Tibial nerve (tissue), 3 donors: ENCODE measurements around the gene GRHPR.

Experiments used
- CTCF ChIP-seq, 5 experiments: fragments of 200-600 bp in 3 of 5; fragments of 450-650 bp in 2 of 5; sonication (generic) in 3 of 5; IDR thresholded peaks; one replicate each; pipeline ENCODE4 v1.5.1; 2016 to 2019; ENCODE audit warnings: antibody characterized with exemption in 5 of 5, mild to moderate bottlenecking in 3 of 5, moderate library complexity in 2 of 5
- POLR2A ChIP-seq, 2 donors: fragments of 450-650 bp; IDR thresholded peaks; one replicate each; pipeline ENCODE4 v1.6.1; 2017; ENCODE audit warnings: antibody characterized with exemption in 2 of 2, mild to moderate bottlenecking in 2 of 2, moderate library complexity in 2 of 2

DNA sequence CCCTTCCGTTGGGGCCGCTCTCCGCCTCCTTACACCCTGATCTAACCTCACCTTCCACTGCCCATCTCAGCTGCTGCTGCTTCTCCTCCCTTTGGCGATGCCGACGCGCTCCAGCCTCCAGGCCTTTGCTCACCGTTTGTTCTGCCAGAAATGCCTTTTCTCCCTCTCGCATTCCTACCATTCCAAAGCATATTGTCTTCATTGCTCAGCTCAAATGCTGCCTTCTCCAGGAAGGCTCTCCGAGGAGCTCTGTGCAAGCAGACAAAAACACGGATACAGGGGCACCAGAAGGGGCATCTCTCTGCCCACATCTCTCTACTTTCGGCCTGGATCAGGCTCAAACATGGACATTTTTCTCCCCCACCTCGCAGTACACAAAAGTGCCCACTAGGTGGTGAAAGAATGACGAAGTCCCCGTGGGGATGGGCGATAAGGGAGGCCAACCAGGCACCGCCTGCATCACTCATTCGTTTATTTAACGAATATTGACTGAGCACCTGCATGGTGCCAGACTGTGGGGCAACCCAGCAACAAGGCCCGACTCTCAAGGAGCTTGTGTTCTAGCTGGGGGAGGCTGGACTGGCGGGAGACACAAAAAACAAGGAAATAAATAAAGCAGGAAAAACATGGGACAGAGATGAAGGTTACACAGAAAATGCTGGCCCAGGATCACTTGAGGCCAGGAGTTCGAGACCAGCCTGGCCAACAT, 7.3 kb upstream of the GRHPR start:
- TF ChIP-seq CTCF (IDR thresholded peaks at IDR 0.05) (peak; percentile 79 to 86 (median 84)), POLR2A (IDR thresholded peaks at IDR 0.05) (no peak)
